Retinal pigment epithelial cell (primary cell): ENCODE measurements around the gene ANKRD17.

Source experiments
- DNase-seq: peaks from one replicate; pipeline ENCODE4 v3.0.0-alpha.2; 2010; ENCODE audit warnings: low read depth
- H3K4me3 ChIP-seq: 2 replicates; pipeline ENCODE4 v1.5.1; 2011; ENCODE audit warnings: mild to moderate bottlenecking, low read length, control low read depth, moderate library complexity
- CTCF ChIP-seq: conservative IDR thresholded peaks from 2 replicates; pipeline ENCODE4 v1.5.1; 2011; ENCODE audit warnings: low read depth, low read length, control low read depth, inconsistent platforms

The ANKRD17 gene

GRCh38 chr4:73277201-73277600 lies 18.6 kb upstream of the ANKRD17 start:
- TF ChIP-seq CTCF, result no peak
- no peak overlapping the region for H3K4me3 ChIP-seq
- DNase-seq, result no peak

GRCh38 chr4:73275318-73275654 lies 16.7 kb upstream of the ANKRD17 start:
- no peak for TF ChIP-seq CTCF
- DNase-seq, result no peak

GRCh38 chr4:73272816-73273215 lies 14.2 kb upstream of the ANKRD17 start:
- TF ChIP-seq CTCF, result no peak
- no peak for DNase-seq
- H3K4me3 ChIP-seq, result no peak overlapping the region

More at GRCh38 chr4:73275318-73275654, 16.7 kb upstream of the ANKRD17 start:
- H3K4me3 ChIP-seq, result no peak overlapping the region

GRCh38 chr4:73267050-73267449 lies 8.5 kb upstream of the ANKRD17 start:
- no peak for TF ChIP-seq CTCF
- no peak overlapping the region for H3K4me3 ChIP-seq
- no peak for DNase-seq

- TF ChIP-seq CTCF, result no peak
- peak overlapping the region; percentile 80 for H3K4me3 ChIP-seq
- no peak for DNase-seq
These were observed 1.0 kb upstream of the ANKRD17 start for GRCh38 chr4:73259571-73260090.

- DNase-seq, result no peak
- TF ChIP-seq CTCF, result no peak
These were observed 237 bp downstream of the ANKRD17 start for GRCh38 chr4:73258436-73258685.

GRCh38 chr4:73257651-73258435 lies 755 bp downstream of the ANKRD17 start:
- peak overlapping the region; percentile 80 for H3K4me3 ChIP-seq
- no peak for DNase-seq
- no peak for TF ChIP-seq CTCF

More at GRCh38 chr4:73258436-73258685, 237 bp downstream of the ANKRD17 start:
- peak overlapping the region; percentile 80 for H3K4me3 ChIP-seq
